Right lobe of liver (tissue), 6 donors: ENCODE results near the gene GAREM2. TPM values are rescaled to one million over a fixed set of nuclear protein-coding genes. Genes with fewer than 3 reads are reported as not detected.

Experiments
- ATAC-seq, 4 donors: fragments of 200-7000 bp; cut with Tn5 transposase; one replicate each; pipeline ENCODE4 v1.9.1; 2020; ENCODE audit warnings: mild to moderate bottlenecking in 4 of 4, moderate library complexity in 4 of 4
- DNase-seq, 3 donors: peaks; one replicate each; pipeline ENCODE4 v3.0.0-alpha.2; 2020
- H3K27ac ChIP-seq, 3 donors: fragments of 200-600 bp; one replicate each; pipeline ENCODE4 v1.8.0; 2022
- H3K27me3 ChIP-seq, 2 donors: fragments of 200-600 bp; one replicate each; pipeline ENCODE4 v1.8.0; 2022
- H3K36me3 ChIP-seq, 4 donors: fragments of 200-600 bp; sonication (generic) in 1 of 4; one replicate each; pipeline versions ENCODE4 v1.5.1 to v1.8.0; 2017 to 2022; ENCODE audit warnings: control low read depth in 1 of 4
- H3K4me1 ChIP-seq, 4 donors: fragments of 200-600 bp; sonication (generic) in 1 of 4; one replicate each; pipeline versions ENCODE4 v1.5.1 to v1.8.0; 2017 to 2022; ENCODE audit warnings: control low read depth in 1 of 4
- H3K4me3 ChIP-seq, 3 donors: fragments of 200-600 bp; one replicate each; pipeline ENCODE4 v1.8.0; 2022
- H3K9me3 ChIP-seq, 4 donors: fragments of 200-600 bp; sonication (generic) in 1 of 4; one replicate each; pipeline versions ENCODE4 v1.5.1 to v1.8.0; 2017 to 2022; ENCODE audit warnings: control low read depth in 1 of 4
- CTCF ChIP-seq, 4 donors: fragments of 200-600 bp in 3 of 4; fragments of 450-650 bp in 1 of 4; IDR thresholded peaks; one replicate each; pipeline versions ENCODE4 v1.5.1 to v1.8.0; 2016 to 2022; ENCODE audit warnings: antibody characterized with exemption in 4 of 4, mild to moderate bottlenecking in 2 of 4
- POLR2A ChIP-seq: fragments of 450-650 bp; IDR thresholded peaks from one replicate; pipeline ENCODE4 v1.6.1; 2017; ENCODE audit warnings: antibody characterized with exemption, mild to moderate bottlenecking
- WGBS: methylation state at CpG from one replicate; pipeline ENCODE4 v1.1.6; 2018; ENCODE audit warnings: low coverage, low lambda C conversion rate; ENCODE audit not compliant: insufficient coverage; ENCODE audit errors: missing lambda C conversion rate; 5-methylcytosine and 5-hydroxymethylcytosine counted together
- intact Hi-C, 2 donors: fragments of 100-400 bp; cut with DNase I; formaldehyde crosslinking; loops; one replicate each; pipeline versions ENCODE4 v1.11.2 to v1.14.1; 2022
- total RNA-seq, 6 experiments: library from RNA; depleted of rRNA in 2 of 6; stranded (reverse); fragments of >200 nt in 2 of 6; fragmentation: NEBNext Ultra II Directional in 3 of 6; extraction: Animal tissue kit (Norgen Biotek cat#: 25700) in 3 of 6; gene quantifications; one replicate each; pipeline versions ENCODE4 v1.1.0 to v1.2.4, GENCODE V29; 2016 to 2023
- donor health status: DM: no; HTN: yes; CAD: no.
- donor health status: DM: no; HTN: no; CAD: no.
- donor health status: DM: no; HTN: no; CAD: no.
- donor health status: DM: no; HTN: yes; CAD: no.
- donor health status: DM: no; HTN: yes; CAD: no.

The GAREM2 gene
- total RNA-seq, 6 experiments from 2014 or later, result 0.11 to 0.34 (median 0.20) TPM; not detected in 1

GRCh38 chr2:26203906-26204305 lies 31.0 kb downstream of the GAREM2 start:
- Histone ChIP-seq H3K27ac (no peak overlapping the region), H3K27me3 (no peaks in the 10 kb centered on the region), H3K4me3 (no peak overlapping the region), H3K4me1 (no peaks in the 10 kb centered on the region), H3K9me3 (no peaks in the 10 kb centered on the region), H3K36me3 (peaks cover 7 to 87% (median 35%) of the 10 kb centered on the region in 4 donors)
- intact Hi-C loops, result no loop called here
- DNase-seq (no peak), ATAC-seq (no peak)
- 98% methylated on average over 7 of the region's 7 CpGs for WGBS
- no peak for TF ChIP-seq CTCF (IDR thresholded peaks at IDR 0.05)
- TF ChIP-seq POLR2A, result no peak

GRCh38 chr2:26212011-26212410 lies 39.1 kb downstream of the GAREM2 start:
- H3K36me3 ChIP-seq, result peaks cover 0 to 94% (median 41%) of the 10 kb centered on the region in 4 donors
- WGBS, result 83% methylated on average over 5 of the region's 5 CpGs

GRCh38 chr2:26214759-26215158 lies 41.9 kb downstream of the GAREM2 start:
- WGBS, result 86% methylated on average over 1 of the region's 1 CpG
- no peak for ATAC-seq

More at GRCh38 chr2:26212011-26212410, 39.1 kb downstream of the GAREM2 start:
- Histone ChIP-seq H3K4me1 (no peaks in the 10 kb centered on the region), H3K9me3 (no peaks in the 10 kb centered on the region), H3K4me3 (no peak overlapping the region), H3K27ac (no peak overlapping the region), H3K27me3 (no peaks in the 10 kb centered on the region)
- ATAC-seq (no peak), DNase-seq (no peak)
- TF ChIP-seq POLR2A (no peak), CTCF (IDR thresholded peaks at IDR 0.05) (no peak)
- intact Hi-C loops, result no loop called here

GRCh38 chr2:26215833-26216232 lies 42.9 kb downstream of the GAREM2 start:
- Histone ChIP-seq H3K4me1 (no peaks in the 10 kb centered on the region), H3K27ac (no peak overlapping the region), H3K36me3 (peaks cover 5 to 75% (median 42%) of the 10 kb centered on the region in 4 donors), H3K27me3 (no peaks in the 10 kb centered on the region), H3K4me3 (no peak overlapping the region), H3K9me3 (no peaks in the 10 kb centered on the region)
- intact Hi-C loops, result no loop called here
- DNase-seq (no peak), ATAC-seq (no peak)
- no peak for TF ChIP-seq POLR2A
- no peak for TF ChIP-seq CTCF (IDR thresholded peaks at IDR 0.05)
- 83% methylated on average over 1 of the region's 1 CpG for WGBS

More at GRCh38 chr2:26214759-26215158, 41.9 kb downstream of the GAREM2 start:
- Histone ChIP-seq H3K27me3 (no peaks in the 10 kb centered on the region), H3K4me3 (no peak overlapping the region), H3K9me3 (no peaks in the 10 kb centered on the region), H3K36me3 (peaks cover 5 to 79% (median 46%) of the 10 kb centered on the region in 4 donors), H3K4me1 (no peaks in the 10 kb centered on the region), H3K27ac (no peak overlapping the region)
- TF ChIP-seq POLR2A (no peak), CTCF (IDR thresholded peaks at IDR 0.05) (no peak)
- no peak for DNase-seq
- intact Hi-C loops, result no loop called here

GRCh38 chr2:26216587-26216986 lies 43.7 kb downstream of the GAREM2 start:
- DNase-seq (no peak), ATAC-seq (no peak)
- WGBS, result 84% methylated on average over 4 of the region's 4 CpGs
- intact Hi-C loops, result no loop called here
- Histone ChIP-seq H3K36me3 (peaks cover 5 to 71% (median 40%) of the 10 kb centered on the region in 4 donors), H3K27me3 (no peaks in the 10 kb centered on the region), H3K9me3 (no peaks in the 10 kb centered on the region), H3K4me1 (no peaks in the 10 kb centered on the region), H3K27ac (no peak overlapping the region), H3K4me3 (no peak overlapping the region)
- TF ChIP-seq POLR2A (no peak), CTCF (IDR thresholded peaks at IDR 0.05) (no peak)
